H9 (cell line): Measurements from ENCODE around the gene ADAMTS16. TPM values are rescaled to one million over a fixed set of nuclear protein-coding genes. Genes with fewer than 3 reads are reported as not detected.

Source experiments
- DNase-seq: peaks from one replicate; pipeline ENCODE4 v3.0.0-alpha.2; 2017
- H2AFZ ChIP-seq: one replicate; pipeline ENCODE4 v1.6.1; 2013; ENCODE audit warnings: mild to moderate bottlenecking, low read length, control low read depth, moderate library complexity
- H2AK5ac ChIP-seq: 2 replicates; pipeline ENCODE4 v1.6.1; 2013; ENCODE audit warnings: low read length, control low read depth, mixed read lengths; ENCODE audit not compliant: insufficient read length
- H2BK120ac ChIP-seq: one replicate; pipeline ENCODE4 v1.6.1; 2013; ENCODE audit warnings: low read depth, mild to moderate bottlenecking, low read length, control low read depth, inconsistent platforms; ENCODE audit not compliant: poor library complexity, severe bottlenecking
- H2BK12ac ChIP-seq: 2 replicates; pipeline ENCODE4 v1.6.1; 2013; ENCODE audit warnings: low read length, control low read depth, mixed read lengths, low read depth; ENCODE audit not compliant: insufficient read length
- H2BK15ac ChIP-seq: 2 replicates; pipeline ENCODE4 v1.6.1; 2013; ENCODE audit warnings: low read depth, low read length, control low read depth
- H2BK20ac ChIP-seq: one replicate; pipeline ENCODE4 v1.6.1; 2013; ENCODE audit warnings: low read depth, mild to moderate bottlenecking, low read length, control low read depth, inconsistent platforms; ENCODE audit not compliant: poor library complexity, severe bottlenecking
- H2BK5ac ChIP-seq: 2 replicates; pipeline ENCODE4 v1.6.1; 2013; ENCODE audit warnings: low read length, control low read depth, mixed read lengths; ENCODE audit not compliant: insufficient read length
- H3K14ac ChIP-seq: 2 replicates; pipeline ENCODE4 v1.6.1; 2013; ENCODE audit warnings: low read length, control low read depth; ENCODE audit not compliant: insufficient read depth
- H3K18ac ChIP-seq: 2 replicates; pipeline ENCODE4 v1.6.1; 2013; ENCODE audit warnings: low read depth, mild to moderate bottlenecking, mixed read lengths, low read length, control low read depth; ENCODE audit not compliant: insufficient read length
- H3K23ac ChIP-seq: 2 replicates; pipeline ENCODE4 v1.6.1; 2013; ENCODE audit warnings: low read length, control low read depth, mixed read lengths, low read depth; ENCODE audit not compliant: insufficient read length
- H3K23me2 ChIP-seq: 2 replicates; pipeline ENCODE4 v1.6.1; 2013; ENCODE audit warnings: low read depth, mild to moderate bottlenecking, mixed read lengths, low read length, control low read depth; ENCODE audit not compliant: insufficient read length, poor library complexity, severe bottlenecking
- H3K27ac ChIP-seq: 2 replicates; pipeline ENCODE4 v1.5.1; 2013; ENCODE audit warnings: low read length, control low read depth, mixed read lengths, low read depth; ENCODE audit not compliant: insufficient read length
- H3K27me3 ChIP-seq: 2 replicates; pipeline ENCODE4 v1.6.1; 2013; ENCODE audit warnings: low read length, control low read depth, inconsistent platforms; ENCODE audit not compliant: insufficient read depth
- H3K4ac ChIP-seq: 2 replicates; pipeline ENCODE4 v1.6.1; 2013; ENCODE audit warnings: low read depth, mild to moderate bottlenecking, control low read depth, inconsistent platforms, low read length, moderate library complexity
- H3K4me1 ChIP-seq: 2 replicates; pipeline ENCODE4 v1.6.1; 2013; ENCODE audit warnings: low read length, control low read depth, inconsistent platforms; ENCODE audit not compliant: insufficient read depth
- H3K4me2 ChIP-seq: 2 replicates; pipeline ENCODE4 v1.6.1; 2013; ENCODE audit warnings: low read length, control low read depth, mixed read lengths; ENCODE audit not compliant: insufficient read length, insufficient read depth
- H3K56ac ChIP-seq: 2 replicates; pipeline ENCODE4 v1.6.1; 2013; ENCODE audit warnings: low read depth, mild to moderate bottlenecking, mixed read lengths, low read length, control low read depth; ENCODE audit not compliant: insufficient read length
- H3K79me1 ChIP-seq: 2 replicates; pipeline ENCODE4 v1.6.1; 2013; ENCODE audit warnings: low read depth, mild to moderate bottlenecking, moderate library complexity, low read length, control low read depth, inconsistent platforms; ENCODE audit not compliant: insufficient read depth, poor library complexity, severe bottlenecking
- H3K79me2 ChIP-seq: 2 replicates; pipeline ENCODE4 v1.6.1; 2013; ENCODE audit warnings: low read length, control low read depth, inconsistent platforms; ENCODE audit not compliant: insufficient read depth
- H3K9ac ChIP-seq: 2 replicates; pipeline ENCODE4 v1.6.1; 2013; ENCODE audit warnings: low read length, control low read depth, mixed read lengths; ENCODE audit not compliant: insufficient read length; ENCODE audit errors: extremely low read depth
- H3K9me3 ChIP-seq: one replicate; pipeline ENCODE4 v1.6.1; 2013; ENCODE audit warnings: low read depth, low read length, inconsistent platforms; ENCODE audit not compliant: control insufficient read depth
- H3T11ph ChIP-seq: one replicate; pipeline ENCODE4 v1.6.1; 2013; ENCODE audit warnings: mild to moderate bottlenecking, low read length, control low read depth, inconsistent platforms
- H4K20me1 ChIP-seq: one replicate; pipeline ENCODE4 v1.6.1; 2013; ENCODE audit not compliant: control insufficient read depth, insufficient read length, insufficient read depth
- H4K5ac ChIP-seq: 2 replicates; pipeline ENCODE4 v1.6.1; 2013; ENCODE audit warnings: low read depth, mild to moderate bottlenecking, mixed read lengths, low read length, control low read depth; ENCODE audit not compliant: insufficient read length
- H4K8ac ChIP-seq: replicated peaks from 2 replicates; pipeline ENCODE4 v1.6.1; 2013; ENCODE audit warnings: low read length, control low read depth, mixed read lengths, low read depth; ENCODE audit not compliant: insufficient read length
- H4K91ac ChIP-seq: 2 replicates; pipeline ENCODE4 v1.6.1; 2013; ENCODE audit warnings: low read depth, mild to moderate bottlenecking, moderate library complexity, mixed read lengths, low read length, control low read depth; ENCODE audit not compliant: insufficient read length
- H3K27ac Mint-ChIP-seq, 3 experiments: 2 replicates in 2 of 3; 3 replicates in 1 of 3; pipeline ENCODE4 v1.8.0; 2020 to 2021; ENCODE audit warnings: mixed read lengths in 3 of 3, mild to moderate bottlenecking in 1 of 3, moderate library complexity in 1 of 3
- H3K27me3 Mint-ChIP-seq: 2 replicates; pipeline ENCODE4 v1.8.0; 2021; ENCODE audit warnings: low read depth, mild to moderate bottlenecking, moderate library complexity, mixed read lengths
- H3K36me3 Mint-ChIP-seq, 3 experiments: 2 replicates in 2 of 3; 3 replicates in 1 of 3; pipeline ENCODE4 v1.8.0; 2020 to 2021; ENCODE audit warnings: low read depth in 3 of 3, mixed read lengths in 3 of 3; ENCODE audit not compliant: insufficient read depth in 1 of 3
- H3K4me1 Mint-ChIP-seq, 2 experiments: 2 replicates each; pipeline ENCODE4 v1.8.0; 2020; ENCODE audit warnings: mixed read lengths in 2 of 2
- H3K4me3 Mint-ChIP-seq, 2 experiments: 2 replicates in 1 of 2; 3 replicates in 1 of 2; pipeline ENCODE4 v1.8.0; 2020 to 2021; ENCODE audit warnings: mild to moderate bottlenecking in 2 of 2, mixed read lengths in 2 of 2, moderate library complexity in 1 of 2
- H3K9me3 Mint-ChIP-seq, 2 experiments: 2 replicates in 1 of 2; 3 replicates in 1 of 2; pipeline ENCODE4 v1.8.0; 2020; ENCODE audit warnings: mild to moderate bottlenecking in 2 of 2, mixed read lengths in 2 of 2, moderate library complexity in 1 of 2
- CTCF ChIP-seq: fragments of 200-600 bp; sonication (generic); conservative IDR thresholded peaks from 3 replicates; pipeline ENCODE4 v1.8.0; 2021; ENCODE audit warnings: antibody characterized with exemption, mild to moderate bottlenecking
- WGBS: extraction: QIAGEN DNeasy Blood & Tissue Kit; methylation state at CpG from one replicate; pipeline ENCODE4 v1.1.7; 2013; ENCODE audit warnings: missing lambda C conversion rate, low lambda C conversion rate, mixed read lengths; ENCODE audit not compliant: insufficient read length; ENCODE audit errors: extremely low coverage; 5-methylcytosine and 5-hydroxymethylcytosine counted together
- total RNA-seq: library from RNA; stranded (reverse); gene quantifications from 2 replicates; pipeline ENCODE4 v1.2.1, GENCODE V29; 2021

ADAMTS16 gene
- total RNA-seq, 1 experiment from 2014 or later = 4.5 TPM

- Histone ChIP-seq H4K20me1 (peaks cover 4% of the 10 kb centered on the region), H2AFZ (no peak overlapping the region), H3K23ac (no peak overlapping the region), H3K18ac (no peak overlapping the region), H3K4me1 (peaks cover 2% of the 10 kb centered on the region; the same call in 1 of the 2 replicates), H3K4ac (no peak overlapping the region), H2BK5ac (no peak overlapping the region), H3K23me2 (no peaks in the 10 kb centered on the region), H3K14ac (no peak overlapping the region), H3K9me3 (no peaks in the 10 kb centered on the region), H2BK20ac (no peak overlapping the region), H4K8ac (no peak overlapping the region), H2BK15ac (no peak overlapping the region), H3K9ac (no peak overlapping the region), H3K4me2 (no peak overlapping the region), H2BK120ac (no peak overlapping the region), H4K5ac (no peak overlapping the region), H2AK5ac (no peak overlapping the region), H2BK12ac (no peak overlapping the region), H3K79me2 (no peaks in the 10 kb centered on the region), H3K56ac (no peak overlapping the region), H3K27me3 (no peaks in the 10 kb centered on the region), H3K27ac (no peak overlapping the region), H4K91ac (no peak overlapping the region), H3K79me1 (no peaks in the 10 kb centered on the region), H3T11ph (no peak overlapping the region)
- Mint-ChIP-seq H3K9me3 (peaks cover 0 to 2% of the 10 kb centered on the region in 2 experiments; a peak in 1 of 5 replicates), H3K27ac (no peak overlapping the region; a peak in 1 of 7 replicates), H3K27me3 (no peaks in the 10 kb centered on the region), H3K4me1 (peaks cover 31 to 33% of the 10 kb centered on the region in 2 experiments), H3K4me3 (no peak overlapping the region), H3K36me3 (peaks cover 2 to 7% (median 4%) of the 10 kb centered on the region in 3 experiments; a peak in 6 of 7 replicates)
- no peak for DNase-seq
- WGBS = no CpG with 5 or more reads among the region's 5 CpGs
- no peak for TF ChIP-seq CTCF
These were observed 168.2 kb downstream of the ADAMTS16 start for GRCh38 chr5:5308319-5308718.
